H1 (cell line): ENCODE data around the gene ATP2B3. TPM values are rescaled to one million over a fixed set of nuclear protein-coding genes. Genes with fewer than 3 reads are reported as not detected.

Experiments used
- CTCF ChIA-PET: fragments of 300-600 bp; sonication (Branson Sonifier 250); formaldehyde crosslinking; loops from one replicate; lab custom pipeline; 2021; ENCODE audit not compliant: partially characterized antibody; lab: Charles Lee
- POLR2A ChIA-PET: fragments of 300-600 bp; sonication (Branson Sonifier 250); formaldehyde crosslinking; loops from one replicate; lab custom pipeline; 2021; ENCODE audit warnings: inconsistent platforms; ENCODE audit not compliant: partially characterized antibody; lab: Charles Lee
- DNase-seq, 2 experiments: peaks; one replicate each; pipeline versions ENCODE4 v3.0.0 to v3.0.0-alpha.2; 2010 to 2022; ENCODE audit warnings: low spot score in 2 of 2, low read depth in 1 of 2, mixed read lengths in 1 of 2
- FAIRE-seq: peaks from 2 replicates; lab custom pipeline; 2011; peaks lifted over from hg19 to GRCh38; lab: Jason Lieb, UNC
- H2AFZ ChIP-seq: 2 replicates; pipeline ENCODE4 v1.8.1; 2012; ENCODE audit warnings: low read length, inconsistent platforms
- H2AK5ac ChIP-seq: 2 replicates; pipeline ENCODE4 v1.6.1; 2013; ENCODE audit warnings: low read depth, low read length
- H2BK120ac ChIP-seq: replicated peaks from 2 replicates; pipeline ENCODE3; 2013; ENCODE audit warnings: low read depth, low read length, inconsistent platforms
- H2BK12ac ChIP-seq: 2 replicates; pipeline ENCODE4 v1.6.1; 2013; ENCODE audit warnings: low read depth, low read length
- H2BK15ac ChIP-seq: 2 replicates; pipeline ENCODE4 v1.6.1; 2013; ENCODE audit warnings: low read length
- H2BK20ac ChIP-seq: 2 replicates; pipeline ENCODE4 v1.6.1; 2013; ENCODE audit warnings: low read length
- H2BK5ac ChIP-seq: 2 replicates; pipeline ENCODE4 v1.6.1; 2013; ENCODE audit warnings: low read depth, low read length
- H3K14ac ChIP-seq: 2 replicates; pipeline ENCODE4 v1.6.1; 2013; ENCODE audit warnings: inconsistent platforms; ENCODE audit not compliant: insufficient read length
- H3K18ac ChIP-seq: 2 replicates; pipeline ENCODE4 v1.6.1; 2013; ENCODE audit warnings: low read length; ENCODE audit errors: extremely low read depth
- H3K23ac ChIP-seq: 2 replicates; pipeline ENCODE4 v1.6.1; 2013; ENCODE audit warnings: inconsistent platforms; ENCODE audit not compliant: insufficient read length
- H3K23me2 ChIP-seq: 2 replicates; pipeline ENCODE4 v1.6.1; 2013; ENCODE audit warnings: low read depth, low read length
- H3K27ac ChIP-seq: 2 replicates; pipeline ENCODE4 v1.6.1; 2011; ENCODE audit warnings: low read depth, low read length, inconsistent platforms
- H3K27me3 ChIP-seq, 4 experiments: replicated peaks in 1 of 4; 1 replicate in 1 of 4; 2 replicates in 3 of 4; pipeline versions ENCODE4 v1.6.1 to v1.8.1; 2011 to 2013; ENCODE audit warnings: low read length in 3 of 4, mild to moderate bottlenecking in 3 of 4, inconsistent platforms in 2 of 4, mixed read lengths in 2 of 4, moderate library complexity in 1 of 4; ENCODE audit not compliant: control insufficient read depth in 3 of 4, insufficient read depth in 3 of 4; ENCODE audit errors: extremely low read depth in 1 of 4
- H3K36me3 ChIP-seq, 4 experiments: 2 replicates each; pipeline versions ENCODE4 v1.6.1 to v1.8.1; 2011 to 2013; ENCODE audit warnings: mild to moderate bottlenecking in 4 of 4, low read length in 3 of 4, moderate library complexity in 2 of 4, control low read depth in 1 of 4, inconsistent platforms in 1 of 4; ENCODE audit not compliant: insufficient read depth in 4 of 4, control insufficient read depth in 2 of 4
- H3K4ac ChIP-seq: replicated peaks from 2 replicates; pipeline ENCODE3; 2013; ENCODE audit warnings: low read length, low read depth, mixed read lengths, inconsistent platforms; ENCODE audit not compliant: insufficient read length
- H3K4me1 ChIP-seq, 4 experiments: replicated peaks in 1 of 4; 1 replicate in 1 of 4; 2 replicates in 3 of 4; pipeline versions ENCODE4 v1.6.1 to v1.8.1; 2011 to 2013; ENCODE audit warnings: low read length in 3 of 4, inconsistent platforms in 2 of 4, mixed read lengths in 1 of 4; ENCODE audit not compliant: insufficient read depth in 4 of 4, control insufficient read depth in 3 of 4
- H3K4me2 ChIP-seq, 2 experiments: 2 replicates each; pipeline versions ENCODE4 v1.6.1 to v1.8.1; 2011 to 2013; ENCODE audit warnings: low read depth in 2 of 2, low read length in 2 of 2, control low read depth in 1 of 2, inconsistent platforms in 1 of 2, mild to moderate bottlenecking in 1 of 2; ENCODE audit not compliant: insufficient read depth in 1 of 2
- H3K4me3 ChIP-seq, 4 experiments: fragments of 200-600, 300-600 bp in 1 of 4; sonication (generic), shearing (Covaris generic), sonication (Bioruptor Twin) in 1 of 4; 2 replicates each; pipeline versions ENCODE4 v1.5.1 to v1.8.1; 2011 to 2016; ENCODE audit warnings: low read length in 4 of 4, low read depth in 3 of 4, control low read depth in 2 of 4, inconsistent platforms in 2 of 4, mild to moderate bottlenecking in 2 of 4, mixed read lengths in 1 of 4, moderate library complexity in 1 of 4; ENCODE audit not compliant: insufficient read depth in 2 of 4; ENCODE audit errors: extremely low read depth in 1 of 4
- H3K56ac ChIP-seq: replicated peaks from 2 replicates; pipeline ENCODE3; 2013; ENCODE audit warnings: low read depth, mild to moderate bottlenecking, mixed read lengths, low read length, inconsistent platforms; ENCODE audit not compliant: insufficient read length
- H3K79me1 ChIP-seq: 2 replicates; pipeline ENCODE4 v1.6.1; 2013; ENCODE audit warnings: low read depth, low read length, control low read depth
- H3K79me2 ChIP-seq, 2 experiments: 2 replicates each; pipeline versions ENCODE4 v1.6.1 to v1.8.1; 2012 to 2013; ENCODE audit warnings: low read length in 2 of 2, mild to moderate bottlenecking in 2 of 2, inconsistent platforms in 1 of 2; ENCODE audit not compliant: insufficient read depth in 2 of 2, control insufficient read depth in 1 of 2
- H3K9ac ChIP-seq, 4 experiments: replicated peaks in 1 of 4; 1 replicate in 1 of 4; 2 replicates in 3 of 4; pipeline versions ENCODE4 v1.6.1 to v1.8.1; 2011 to 2013; ENCODE audit warnings: low read depth in 3 of 4, low read length in 3 of 4, control low read depth in 2 of 4, mild to moderate bottlenecking in 2 of 4, moderate library complexity in 2 of 4, inconsistent platforms in 1 of 4; ENCODE audit errors: extremely low read depth in 1 of 4
- H3K9me3 ChIP-seq, 2 experiments: 2 replicates each; pipeline versions ENCODE4 v1.6.1 to v1.8.1; 2012 to 2013; ENCODE audit warnings: mild to moderate bottlenecking in 2 of 2, moderate library complexity in 2 of 2, control low read depth in 1 of 2, inconsistent platforms in 1 of 2, low read depth in 1 of 2, low read length in 1 of 2, mixed read lengths in 1 of 2; ENCODE audit not compliant: insufficient read depth in 2 of 2
- H4K20me1 ChIP-seq, 2 experiments: replicated peaks in 1 of 2; 2 replicates each; pipeline versions ENCODE3 to v1.8.1; 2011 to 2013; ENCODE audit warnings: inconsistent platforms in 2 of 2, low read length in 2 of 2, mild to moderate bottlenecking in 1 of 2; ENCODE audit not compliant: insufficient read depth in 2 of 2, control insufficient read depth in 1 of 2
- H4K5ac ChIP-seq: 2 replicates; pipeline ENCODE4 v1.6.1; 2013; ENCODE audit warnings: low read length, low read depth, mixed read lengths, inconsistent platforms; ENCODE audit not compliant: insufficient read length
- H4K8ac ChIP-seq: 2 replicates; pipeline ENCODE4 v1.8.0; 2013; ENCODE audit warnings: mild to moderate bottlenecking, moderate library complexity, low read length, inconsistent platforms; ENCODE audit not compliant: insufficient read depth; ENCODE audit errors: extremely low read depth
- H4K91ac ChIP-seq: replicated peaks from 2 replicates; pipeline ENCODE3; 2013; ENCODE audit warnings: low read length, mixed read lengths, inconsistent platforms; ENCODE audit not compliant: insufficient read length
- CBX8 ChIP-seq: fragments of 300-800, 300-1000 bp; sonication (generic); IDR thresholded peaks from 2 replicates; pipeline ENCODE4 v1.7.1; 2016; ENCODE audit warnings: low read depth, low read length, borderline replicate concordance
- CTBP2 ChIP-seq: IDR thresholded peaks from 2 replicates; pipeline ENCODE4 v1.7.0; 2011; ENCODE audit warnings: borderline replicate concordance, mild to moderate bottlenecking, moderate library complexity, mixed read lengths, low read length; ENCODE audit not compliant: insufficient read depth, insufficient read length
- GABPA ChIP-seq: IDR thresholded peaks from 2 replicates; pipeline ENCODE4 v1.6.1; 2011; ENCODE audit warnings: mild to moderate bottlenecking, low read length, moderate library complexity, borderline replicate concordance; ENCODE audit not compliant: insufficient read depth
- JUN ChIP-seq: IDR thresholded peaks from 2 replicates; pipeline ENCODE4 v1.6.1; 2011; ENCODE audit warnings: low read depth, mild to moderate bottlenecking, improper control_type of control experiment, low read length
- KDM4A ChIP-seq: IDR thresholded peaks from one replicate; pipeline ENCODE4 v1.7.1; 2012; ENCODE audit warnings: low read depth, mild to moderate bottlenecking, moderate library complexity, low read length, inconsistent platforms; ENCODE audit not compliant: severe bottlenecking
- RFX5 ChIP-seq: IDR thresholded peaks from 2 replicates; pipeline ENCODE4 v1.6.1; 2011; ENCODE audit warnings: low read depth, low read length, improper control_type of control experiment, borderline replicate concordance
- SP4 ChIP-seq: IDR thresholded peaks from 2 replicates; pipeline ENCODE4 v1.6.1; 2012; ENCODE audit warnings: low read length, inconsistent platforms
- TEAD4 ChIP-seq: IDR thresholded peaks from 2 replicates; pipeline ENCODE4 v1.6.1; 2012; ENCODE audit warnings: low read depth, low read length, inconsistent platforms, mixed read lengths
- WGBS, 2 experiments: shearing (Covaris generic) in 1 of 2; methylation state at CpG; one replicate each; pipeline versions ENCODE4 v1.1.6 to v1.1.7; 2013 to 2015; ENCODE audit warnings: low lambda C conversion rate in 2 of 2, mixed read lengths in 2 of 2, inconsistent platforms in 1 of 2, low coverage in 1 of 2, missing lambda C conversion rate in 1 of 2; ENCODE audit not compliant: insufficient replicate concordance in 2 of 2, insufficient coverage in 1 of 2, insufficient read length in 1 of 2; ENCODE audit errors: extremely low coverage in 1 of 2, missing lambda C conversion rate in 1 of 2; 5-methylcytosine and 5-hydroxymethylcytosine counted together
- polyA plus RNA-seq, 7 experiments: library from polyadenylated mRNA; depleted of rRNA in 3 of 7; stranded (reverse) in 5 of 7; unstranded in 2 of 7; fragments of >200 nt in 5 of 7; fragments of 200-250 nt in 2 of 7; gene quantifications; 1 replicate in 5 of 7; 2 replicates in 1 of 7; 4 replicates in 1 of 7; pipeline versions ENCODE4 v1.2.1 to v1.2.3, GENCODE V29; 2011 to 2013; ENCODE audit warnings: missing spikeins in 2 of 7, mixed read lengths in 2 of 7
- total RNA-seq: library from RNA; stranded (reverse); fragmentation: NEBNext Ultra II Directional; extraction: Animal tissue kit (Norgen Biotek cat#: 25700); gene quantifications from 2 replicates; pipeline ENCODE4 v1.2.1, GENCODE V29; 2021

ATP2B3 gene
- total and polyA plus RNA-seq, 2 of the 8 experiments (the other 6 are each of a cell fraction or from before 2014, with no cell fraction given) = 0.14 to 0.19 TPM

DNA sequence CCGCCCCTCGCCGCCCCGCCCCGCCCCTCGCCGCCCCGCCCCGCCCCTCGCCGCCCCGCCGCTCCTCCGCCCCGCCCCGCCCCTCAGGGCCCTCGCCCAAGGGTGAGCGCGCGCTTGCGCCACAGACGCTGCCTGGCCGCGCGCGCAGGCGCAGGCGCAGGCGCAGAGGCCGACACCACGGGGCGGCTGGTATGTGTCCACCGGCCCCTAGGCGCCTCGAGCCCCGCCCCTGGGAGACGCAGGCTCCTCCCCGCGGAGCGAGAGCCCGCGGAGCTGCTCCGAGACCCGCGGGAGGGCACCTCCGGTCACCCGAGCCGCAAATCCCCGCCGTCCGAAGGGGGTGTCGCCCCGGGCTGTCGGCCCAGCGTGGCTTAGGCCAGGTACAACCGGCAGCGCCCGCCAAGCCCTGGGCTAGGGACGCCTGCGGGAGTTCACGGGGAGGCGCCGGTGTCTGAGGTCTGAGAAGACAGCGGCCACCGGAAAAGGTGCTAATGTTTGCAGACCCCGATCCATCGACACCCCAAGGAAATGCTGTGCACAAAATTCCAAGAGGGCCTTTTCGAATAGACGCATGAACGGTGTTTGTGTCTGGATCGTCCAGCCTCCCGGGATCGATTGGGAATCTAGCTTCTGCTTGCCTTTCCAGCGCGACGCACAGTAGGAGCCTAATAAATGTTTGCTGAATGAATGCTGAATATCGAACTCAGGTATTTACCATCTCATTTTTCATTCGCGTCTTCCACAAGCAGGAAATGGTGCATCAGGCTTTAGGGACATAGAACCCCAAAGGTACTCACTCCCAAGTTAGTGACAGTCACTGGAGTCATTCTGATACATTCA lies 82.0 kb downstream of the ATP2B3 start:
- Histone ChIP-seq H3K23me2 (peaks cover 3% of the 10 kb centered on the region; the same call in 1 of the 2 replicates), H3K9me3 (no peaks in the 10 kb centered on the region), H3K9ac (peak overlapping the region in 1 of 4 experiments; percentile 10; a peak in 2 of 7 replicates), H3K27ac (no peak overlapping the region), H3K4me2 (peak overlapping the region; percentile 79 to 86), H3K23ac (no peak overlapping the region), H2BK20ac (no peak overlapping the region), H3K27me3 (peaks cover 0 to 8% (median 0%) of the 10 kb centered on the region in 4 experiments; a peak in 3 of 7 replicates), H3K79me1 (no peaks in the 10 kb centered on the region), H3K4me1 (peaks cover 0 to 4% (median 0%) of the 10 kb centered on the region in 4 experiments; a peak in 1 of 7 replicates), H2BK15ac (no peak overlapping the region), H3K18ac (no peak overlapping the region; the same call in 1 of the 2 replicates), H3K4me3 (peak overlapping the region; percentile 56 to 86 (median 68)), H2AK5ac (no peak overlapping the region), H4K5ac (no peak overlapping the region), H4K91ac (no peak overlapping the region), H3K14ac (no peak overlapping the region), H2BK120ac (no peak overlapping the region), H3K4ac (peak overlapping the region; percentile 23), H3K79me2 (peaks cover 0 to 5% of the 10 kb centered on the region in 2 experiments; a peak in 1 of 4 replicates), H4K8ac (no peak overlapping the region), H3K36me3 (no peaks in the 10 kb centered on the region), H2AFZ (peak overlapping the region; percentile 81; the same call in 1 of the 2 replicates), H4K20me1 (peaks cover 0 to 3% of the 10 kb centered on the region in 2 experiments), H2BK12ac (no peak overlapping the region), H2BK5ac (no peak overlapping the region), H3K56ac (no peak overlapping the region)
- DNase-seq (peak in 1 of 2 experiments; percentile 74), FAIRE-seq (no peak)
- CTCF ChIA-PET = interaction anchor here (1.1 to 4.5 kb wide), 8 partner anchors 11 to 70 kb away, joined by 3 to 22 read pairs (median 5); no protein-coding TSS in a partner anchor
- POLR2A ChIA-PET = interaction anchor here (0.6 to 1.3 kb wide), 6 partner anchors 10 to 335 kb away, joined by 3 to 4 read pairs (median 3); partner anchors contain the start of gene NAA10
- WGBS, 2 experiments = 0% methylated on average over 9 of the region's 79 CpGs; no CpG with 5 or more reads in 1 of the 2 experiments
- TF ChIP-seq GABPA (no peak), SP4 (no peak), CBX8 (no peak), JUN (no peak), TEAD4 (peak; percentile 44; the same call in 1 of the 2 replicates), RFX5 (no peak), KDM4A (peak; percentile 41), CTBP2 (no peak)
